ENCODE results near the gene ARSB.

GRCh38 chr5:78779262-78779661, 205.8 kb downstream of the ARSB start:
- TF ChIP-seq, protein P1, sequence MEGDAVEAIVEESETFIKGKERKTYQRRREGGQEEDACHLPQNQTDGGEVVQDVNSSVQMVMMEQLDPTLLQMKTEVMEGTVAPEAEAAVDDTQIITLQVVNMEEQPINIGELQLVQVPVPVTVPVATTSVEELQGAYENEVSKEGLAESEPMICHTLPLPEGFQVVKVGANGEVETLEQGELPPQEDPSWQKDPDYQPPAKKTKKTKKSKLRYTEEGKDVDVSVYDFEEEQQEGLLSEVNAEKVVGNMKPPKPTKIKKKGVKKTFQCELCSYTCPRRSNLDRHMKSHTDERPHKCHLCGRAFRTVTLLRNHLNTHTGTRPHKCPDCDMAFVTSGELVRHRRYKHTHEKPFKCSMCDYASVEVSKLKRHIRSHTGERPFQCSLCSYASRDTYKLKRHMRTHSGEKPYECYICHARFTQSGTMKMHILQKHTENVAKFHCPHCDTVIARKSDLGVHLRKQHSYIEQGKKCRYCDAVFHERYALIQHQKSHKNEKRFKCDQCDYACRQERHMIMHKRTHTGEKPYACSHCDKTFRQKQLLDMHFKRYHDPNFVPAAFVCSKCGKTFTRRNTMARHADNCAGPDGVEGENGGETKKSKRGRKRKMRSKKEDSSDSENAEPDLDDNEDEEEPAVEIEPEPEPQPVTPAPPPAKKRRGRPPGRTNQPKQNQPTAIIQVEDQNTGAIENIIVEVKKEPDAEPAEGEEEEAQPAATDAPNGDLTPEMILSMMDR (IDR thresholded peaks at IDR 0.05; ENCODE audit: low read depth, low read length): no peak
- TF ChIP-seq EZH2phosphoT487 (IDR thresholded peaks at IDR 0.05; ENCODE audit: low read depth): no peak
